ENCODE measurements around the gene RSF1. TPM values are rescaled to one million over a fixed set of nuclear protein-coding genes. Genes with fewer than 3 reads are reported as not detected.

RSF1 gene
- total RNA-seq, 1 experiment from 2014 or later, result 12.3 TPM

- no peak for DNase-seq
- Histone ChIP-seq H3K27me3 (ENCODE audit: control insufficient read depth, insufficient read depth, low read length) (no peaks in the 10 kb centered on the region), H3K36me3 (replicated peaks; ENCODE audit: control insufficient read depth, insufficient read depth, low read length) (no peaks in the 10 kb centered on the region; the same call in 1 of the 2 replicates), H3K4me3 (ENCODE audit: insufficient read depth, low read depth, low read length) (no peak overlapping the region)
Observed at GRCh38 chr11:77705876-77706579, 114.5 kb downstream of the RSF1 start.

- H3K4me3 ChIP-seq (ENCODE audit: insufficient read depth, low read depth, low read length), result no peak overlapping the region
- no peak for DNase-seq
- no peaks in the 10 kb centered on the region; the same call in 1 of the 2 replicates for H3K36me3 ChIP-seq (replicated peaks; ENCODE audit: control insufficient read depth, insufficient read depth, low read length)
- H3K27me3 ChIP-seq (ENCODE audit: control insufficient read depth, insufficient read depth, low read length), result no peaks in the 10 kb centered on the region
Observed at GRCh38 chr11:77705195-77705875, 115.2 kb downstream of the RSF1 start.

DNA sequence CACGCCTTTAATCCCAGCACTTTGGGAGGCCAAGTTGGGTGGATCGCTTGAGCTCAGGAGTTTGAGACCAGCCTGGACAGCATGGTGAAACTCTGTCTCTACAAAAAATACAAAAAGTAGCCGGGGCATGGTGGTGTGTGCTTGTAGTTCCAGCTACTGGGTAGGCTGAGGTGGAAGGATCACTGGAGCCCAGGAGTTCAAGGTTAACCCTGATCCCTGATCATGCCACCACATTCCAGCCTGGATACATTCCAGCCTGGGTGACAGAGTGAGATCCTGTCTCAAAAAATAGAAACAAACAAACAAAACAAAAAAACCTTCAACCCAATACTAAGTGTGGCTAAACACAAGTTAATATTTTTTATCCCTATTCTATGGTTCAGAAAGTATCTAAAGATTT, 116.5 kb downstream of the RSF1 start:
- no peaks in the 10 kb centered on the region; the same call in 1 of the 2 replicates for H3K36me3 ChIP-seq (replicated peaks; ENCODE audit: control insufficient read depth, insufficient read depth, low read length)
- H3K27me3 ChIP-seq (ENCODE audit: control insufficient read depth, insufficient read depth, low read length), result no peaks in the 10 kb centered on the region
- no peak overlapping the region for H3K4me3 ChIP-seq (ENCODE audit: insufficient read depth, low read depth, low read length)
- no peak for DNase-seq

- H3K4me3 ChIP-seq (ENCODE audit: insufficient read depth, low read depth, low read length), result no peak overlapping the region
- H3K36me3 ChIP-seq (replicated peaks; ENCODE audit: control insufficient read depth, insufficient read depth, low read length), result peaks cover 8% of the 10 kb centered on the region
- DNase-seq, result no peak
- no peaks in the 10 kb centered on the region for H3K27me3 ChIP-seq (ENCODE audit: control insufficient read depth, insufficient read depth, low read length)
Observed at GRCh38 chr11:77699425-77699824, 121.1 kb downstream of the RSF1 start.

DNA sequence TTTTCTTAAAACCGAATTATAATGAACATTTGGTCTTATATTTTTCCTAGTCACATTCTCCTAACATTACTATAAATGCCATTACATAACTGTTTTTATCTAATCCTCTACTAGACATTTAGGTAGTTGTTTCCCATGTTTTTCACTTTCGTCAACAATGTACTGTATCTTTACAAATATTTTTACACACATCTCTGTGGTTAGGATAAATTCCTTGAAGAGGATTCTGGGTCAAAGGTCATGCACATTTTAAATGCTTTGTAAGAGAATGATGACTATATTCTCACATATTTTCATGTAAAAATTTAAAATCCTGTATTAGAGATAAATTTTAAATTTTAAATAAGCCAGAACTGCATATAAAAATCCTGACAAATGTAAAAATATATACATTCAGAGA, 121.6 kb downstream of the RSF1 start:
- Histone ChIP-seq H3K4me3 (ENCODE audit: insufficient read depth, low read depth, low read length) (no peak overlapping the region), H3K36me3 (replicated peaks; ENCODE audit: control insufficient read depth, insufficient read depth, low read length) (peaks cover 8% of the 10 kb centered on the region), H3K27me3 (ENCODE audit: control insufficient read depth, insufficient read depth, low read length) (no peaks in the 10 kb centered on the region)
- DNase-seq, result no peak

DNA sequence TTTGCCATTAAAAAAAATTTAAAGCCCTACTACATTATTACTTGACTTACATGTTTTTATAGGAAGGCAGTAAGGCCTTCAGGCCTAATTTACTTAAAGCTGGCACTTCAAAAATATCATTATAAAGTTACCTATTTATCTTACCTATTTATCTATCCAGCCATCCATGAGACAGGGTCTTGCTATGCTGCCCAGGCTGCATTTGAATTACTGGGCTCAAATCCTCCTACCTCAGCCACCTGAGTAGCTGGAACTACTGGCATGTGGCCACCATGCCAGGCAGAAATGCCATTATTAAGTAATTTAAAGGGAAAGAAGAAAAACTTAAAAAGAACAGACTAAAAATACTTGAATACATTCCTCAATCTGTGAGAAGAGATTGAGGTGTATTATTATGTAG, 122.7 kb downstream of the RSF1 start:
- no peak overlapping the region for H3K4me3 ChIP-seq (ENCODE audit: insufficient read depth, low read depth, low read length)
- peaks cover 8% of the 10 kb centered on the region for H3K36me3 ChIP-seq (replicated peaks; ENCODE audit: control insufficient read depth, insufficient read depth, low read length)
- H3K27me3 ChIP-seq (ENCODE audit: control insufficient read depth, insufficient read depth, low read length), result no peaks in the 10 kb centered on the region
- no peak for DNase-seq

- no peak for DNase-seq
- H3K36me3 ChIP-seq (replicated peaks; ENCODE audit: control insufficient read depth, insufficient read depth, low read length), result peaks cover 8% of the 10 kb centered on the region
- H3K27me3 ChIP-seq (ENCODE audit: control insufficient read depth, insufficient read depth, low read length), result no peaks in the 10 kb centered on the region
- no peak overlapping the region for H3K4me3 ChIP-seq (ENCODE audit: insufficient read depth, low read depth, low read length)
Observed at GRCh38 chr11:77695417-77695816, 125.1 kb downstream of the RSF1 start.

DNA sequence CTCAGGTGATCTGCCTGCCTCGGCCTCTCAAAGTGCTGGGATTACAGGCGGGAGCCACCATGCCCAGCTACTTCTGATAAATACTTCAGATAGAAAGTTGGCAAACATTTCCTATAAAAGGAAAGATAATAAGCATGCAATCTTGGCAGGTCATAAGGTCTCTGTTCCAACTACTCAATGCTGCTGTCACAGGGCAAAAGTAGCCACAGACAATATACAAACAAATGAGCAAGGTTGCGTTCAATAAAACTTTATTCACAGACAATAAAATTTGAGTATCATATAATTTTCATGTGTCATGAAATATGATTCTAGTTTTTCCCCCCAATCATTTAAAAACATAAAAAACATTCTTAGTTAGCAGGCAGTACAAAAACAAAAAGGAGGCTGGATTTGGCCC, 129.9 kb downstream of the RSF1 start:
- no peaks in the 10 kb centered on the region; the same call in none of the 2 replicates for H3K36me3 ChIP-seq (replicated peaks; ENCODE audit: control insufficient read depth, insufficient read depth, low read length)
- no peaks in the 10 kb centered on the region for H3K27me3 ChIP-seq (ENCODE audit: control insufficient read depth, insufficient read depth, low read length)
- no peak for DNase-seq
- H3K4me3 ChIP-seq (ENCODE audit: insufficient read depth, low read depth, low read length), result no peak overlapping the region

GRCh38 chr11:77687088-77687487, 133.4 kb downstream of the RSF1 start:
- Histone ChIP-seq H3K36me3 (replicated peaks; ENCODE audit: control insufficient read depth, insufficient read depth, low read length) (peaks cover 6% of the 10 kb centered on the region), H3K4me3 (ENCODE audit: insufficient read depth, low read depth, low read length) (no peak overlapping the region), H3K27me3 (ENCODE audit: control insufficient read depth, insufficient read depth, low read length) (no peaks in the 10 kb centered on the region)
- no peak for DNase-seq

- DNase-seq, result no peak
- Histone ChIP-seq H3K36me3 (replicated peaks; ENCODE audit: control insufficient read depth, insufficient read depth, low read length) (peaks cover 13% of the 10 kb centered on the region), H3K27me3 (ENCODE audit: control insufficient read depth, insufficient read depth, low read length) (no peaks in the 10 kb centered on the region), H3K4me3 (ENCODE audit: insufficient read depth, low read depth, low read length) (no peak overlapping the region)
Observed at GRCh38 chr11:77677138-77677537, 143.4 kb downstream of the RSF1 start.

DNA sequence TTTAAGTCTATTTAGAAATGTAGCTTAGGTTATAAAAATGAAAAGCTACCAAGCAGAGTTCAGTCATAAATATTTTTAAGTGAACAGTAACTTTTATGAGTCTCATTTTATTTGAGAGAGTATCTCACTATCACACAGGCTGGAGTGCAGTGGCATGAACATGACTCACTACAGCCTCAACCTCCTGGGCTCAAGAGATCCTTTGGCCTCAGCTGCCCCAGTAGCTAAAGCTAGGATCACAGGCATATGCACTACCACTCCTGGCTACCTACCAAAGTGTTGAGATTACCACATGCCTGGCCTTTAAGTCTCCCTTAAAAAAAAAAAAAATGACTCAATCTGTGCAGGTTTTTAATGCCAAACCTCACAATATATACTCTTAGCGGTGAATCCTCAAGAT, 148.3 kb downstream of the RSF1 start:
- H3K27me3 ChIP-seq (ENCODE audit: control insufficient read depth, insufficient read depth, low read length), result no peaks in the 10 kb centered on the region
- DNase-seq, result no peak
- no peak overlapping the region for H3K4me3 ChIP-seq (ENCODE audit: insufficient read depth, low read depth, low read length)
- H3K36me3 ChIP-seq (replicated peaks; ENCODE audit: control insufficient read depth, insufficient read depth, low read length), result peaks cover 28% of the 10 kb centered on the region

- H3K36me3 ChIP-seq (replicated peaks; ENCODE audit: control insufficient read depth, insufficient read depth, low read length), result peaks cover 22% of the 10 kb centered on the region
- no peaks in the 10 kb centered on the region for H3K27me3 ChIP-seq (ENCODE audit: control insufficient read depth, insufficient read depth, low read length)
- DNase-seq, result no peak
- H3K4me3 ChIP-seq (ENCODE audit: insufficient read depth, low read depth, low read length), result no peak overlapping the region
Observed at GRCh38 chr11:77669848-77670511, 150.5 kb downstream of the RSF1 start.

DNA sequence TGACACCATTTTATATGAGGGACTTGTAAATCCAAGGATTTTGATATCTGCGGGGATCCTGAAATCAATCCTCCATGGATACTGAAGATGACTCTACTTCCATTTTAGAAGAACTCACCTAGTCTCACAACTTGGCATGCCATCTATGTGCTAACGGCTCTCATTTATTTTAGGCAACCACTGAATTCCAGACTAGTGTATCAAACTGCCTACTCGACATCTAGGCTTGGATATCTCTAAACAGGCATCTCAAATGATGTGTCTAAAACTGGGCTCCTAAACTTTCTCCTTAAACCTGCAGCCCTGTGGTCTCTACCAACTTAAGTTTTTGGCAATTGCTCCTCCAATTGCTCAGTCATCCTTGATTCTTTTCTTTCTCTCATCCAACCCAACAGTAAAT, 151.8 kb downstream of the RSF1 start:
- Histone ChIP-seq H3K4me3 (ENCODE audit: insufficient read depth, low read depth, low read length) (no peak overlapping the region), H3K27me3 (ENCODE audit: control insufficient read depth, insufficient read depth, low read length) (no peaks in the 10 kb centered on the region), H3K36me3 (replicated peaks; ENCODE audit: control insufficient read depth, insufficient read depth, low read length) (peaks cover 19% of the 10 kb centered on the region)
- no peak for DNase-seq

DNA sequence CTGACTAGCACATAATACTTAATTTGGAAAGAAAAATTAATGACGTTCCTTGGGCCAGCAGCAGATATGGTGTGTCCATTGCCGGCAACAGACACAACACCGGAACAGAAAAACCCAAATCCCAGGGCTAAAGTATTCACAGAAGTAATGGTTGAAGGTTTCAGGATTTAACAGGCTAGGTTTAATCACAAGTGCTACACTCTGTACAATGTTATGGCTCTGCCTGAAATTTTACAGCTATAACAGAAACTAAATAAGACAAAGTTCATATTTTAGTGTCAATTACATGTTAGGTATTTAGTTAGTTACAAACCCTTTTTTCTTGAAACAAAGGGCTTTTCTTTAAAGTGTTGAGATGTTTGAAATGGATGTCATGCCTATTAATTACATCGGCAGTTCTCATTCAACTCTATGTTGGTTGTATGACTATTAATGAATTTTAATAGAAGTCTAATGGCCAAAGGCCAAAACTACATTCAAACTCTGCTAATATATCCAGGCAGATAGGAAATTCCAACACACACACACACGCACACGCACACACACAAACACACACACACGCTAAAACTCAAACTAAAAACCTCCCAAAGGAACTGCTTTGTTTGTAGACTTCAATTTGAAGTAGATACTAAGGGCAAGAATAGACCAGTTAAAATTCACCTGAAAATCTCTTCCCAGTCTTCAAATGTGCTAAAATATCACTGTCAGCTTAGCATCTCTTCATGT, 155.1 kb downstream of the RSF1 start:
- no peak for DNase-seq
- Histone ChIP-seq H3K4me3 (ENCODE audit: insufficient read depth, low read depth, low read length) (no peak overlapping the region), H3K36me3 (replicated peaks; ENCODE audit: control insufficient read depth, insufficient read depth, low read length) (peaks cover 12% of the 10 kb centered on the region), H3K27me3 (ENCODE audit: control insufficient read depth, insufficient read depth, low read length) (no peaks in the 10 kb centered on the region)
